GM12892 (cell line): Measurements from ENCODE around the gene VWA2.
A peak's percentile ranks its signal among the peaks of the same experiment; 100 is the strongest.

Source experiments
- DNase-seq: peaks from one replicate; pipeline ENCODE4 v3.0.0; 2011; ENCODE audit not compliant: insufficient read length
- FAIRE-seq: peaks from 2 replicates; lab custom pipeline; 2011; peaks lifted over from hg19 to GRCh38; lab: Jason Lieb, UNC
- POLR2A ChIP-seq: IDR thresholded peaks from 2 replicates; pipeline ENCODE4 v1.6.1; 2011; ENCODE audit warnings: low read depth, low read length, control low read depth
- POLR2AphosphoS5 ChIP-seq: IDR thresholded peaks from 2 replicates; pipeline ENCODE4 v1.6.1; 2011; ENCODE audit warnings: low read depth, low read length, control low read depth
- TAF1 ChIP-seq: IDR thresholded peaks from 2 replicates; pipeline ENCODE4 v1.6.1; 2011; ENCODE audit warnings: low read depth, mild to moderate bottlenecking, control low read depth, low read length, borderline replicate concordance

Gene VWA2

GRCh38 chr10:114221235-114221634 is 17.8 kb upstream of the VWA2 start:
- peak; percentile 27 for FAIRE-seq

GRCh38 chr10:114223066-114223465 is 16.0 kb upstream of the VWA2 start:
- DNase-seq = no peak
- FAIRE-seq = no peak
- TF ChIP-seq POLR2AphosphoS5 = no peak
- no peak for TF ChIP-seq POLR2A
- no peak for TF ChIP-seq TAF1

More at GRCh38 chr10:114221235-114221634, 17.8 kb upstream of the VWA2 start:
- TF ChIP-seq POLR2A (no peak), POLR2AphosphoS5 (no peak), TAF1 (no peak)
- DNase-seq = no peak

- FAIRE-seq (no peak), DNase-seq (no peak)
- TF ChIP-seq TAF1 (no peak), POLR2A (no peak), POLR2AphosphoS5 (no peak)
Observed at GRCh38 chr10:114228156-114228555, 10.9 kb upstream of the VWA2 start.

GRCh38 chr10:114232561-114233176 is 6.4 kb upstream of the VWA2 start:
- FAIRE-seq (no peak), DNase-seq (no peak)
- no peak for TF ChIP-seq TAF1
- TF ChIP-seq POLR2A = no peak
- TF ChIP-seq POLR2AphosphoS5 = no peak

GRCh38 chr10:114233482-114233881 is 5.6 kb upstream of the VWA2 start:
- DNase-seq (no peak), FAIRE-seq (no peak)
- TF ChIP-seq TAF1 (no peak), POLR2A (no peak), POLR2AphosphoS5 (no peak)

GRCh38 chr10:114234132-114234531 is 4.9 kb upstream of the VWA2 start:
- DNase-seq = no peak
- no peak for TF ChIP-seq POLR2AphosphoS5
- TF ChIP-seq POLR2A = no peak
- no peak for TF ChIP-seq TAF1
- no peak for FAIRE-seq

GRCh38 chr10:114239994-114240345 is 916 bp downstream of the VWA2 start:
- FAIRE-seq (no peak), DNase-seq (no peak)
- TF ChIP-seq POLR2A = no peak
- TF ChIP-seq TAF1 = no peak
- no peak for TF ChIP-seq POLR2AphosphoS5

- no peak for DNase-seq
- TF ChIP-seq POLR2A (no peak), POLR2AphosphoS5 (no peak), TAF1 (no peak)
- FAIRE-seq = no peak
Observed at GRCh38 chr10:114242235-114242634, 3.2 kb downstream of the VWA2 start.

GRCh38 chr10:114243661-114244060 is 4.6 kb downstream of the VWA2 start:
- no peak for DNase-seq
- TF ChIP-seq POLR2A (no peak), POLR2AphosphoS5 (no peak), TAF1 (no peak)
- no peak for FAIRE-seq

GRCh38 chr10:114244126-114244525 is 5.1 kb downstream of the VWA2 start:
- FAIRE-seq (no peak), DNase-seq (no peak)
- TF ChIP-seq POLR2AphosphoS5 = no peak
- no peak for TF ChIP-seq TAF1

GRCh38 chr10:114245121-114245791 is 6.2 kb downstream of the VWA2 start:
- FAIRE-seq = no peak
- TF ChIP-seq POLR2A (no peak), TAF1 (no peak), POLR2AphosphoS5 (no peak)
- no peak for DNase-seq

- TF ChIP-seq TAF1 (no peak), POLR2A (no peak)
Observed at GRCh38 chr10:114246679-114247305, 7.7 kb downstream of the VWA2 start.

GRCh38 chr10:114250236-114250635 is 11.2 kb downstream of the VWA2 start:
- FAIRE-seq (no peak), DNase-seq (no peak)
- no peak for TF ChIP-seq POLR2AphosphoS5
- TF ChIP-seq TAF1 = no peak
- no peak for TF ChIP-seq POLR2A

More at GRCh38 chr10:114246679-114247305, 7.7 kb downstream of the VWA2 start:
- no peak for DNase-seq
- no peak for FAIRE-seq
